ENCODE measurements around the gene PIK3CG. TPM values are rescaled to one million over a fixed set of nuclear protein-coding genes. Genes with fewer than 3 reads are reported as not detected.

Gene PIK3CG
- total and polyA plus RNA-seq, 2 donors (not counting 1 experiment from before 2014, with no cell fraction given), result 0.09 TPM; not detected in 1

GRCh38 chr7:106836816-106837215 is 28.3 kb upstream of the PIK3CG start:
- Histone ChIP-seq H4K20me1 (ENCODE audit: control insufficient read depth, extremely low read depth, insufficient read depth, low read length) (no peaks in the 10 kb centered on the region), H3K9me3 (ENCODE audit: control insufficient read depth, insufficient read depth, low read depth, low read length) (no peaks in the 10 kb centered on the region), H3K4me3 (replicated peaks in 1 of 4; ENCODE audit: control extremely low read depth in 1 of 4, insufficient read depth in 1 of 4, low read depth in 3 of 4, low read length in 4 of 4) (no peak overlapping the region), H3K9ac (ENCODE audit: insufficient read depth, low read length) (no peak overlapping the region), H3K4me2 (ENCODE audit: extremely low read depth, insufficient read depth, low read length) (no peak overlapping the region), H3K27ac (ENCODE audit: insufficient read depth, low read length) (no peak overlapping the region), H3K79me2 (ENCODE audit: control insufficient read depth, insufficient read depth, low read length) (no peaks in the 10 kb centered on the region), H2AFZ (ENCODE audit: low read length) (no peak overlapping the region), H3K27me3 (ENCODE audit: control insufficient read depth, insufficient read depth, low read length) (no peaks in the 10 kb centered on the region), H3K36me3 (ENCODE audit: control insufficient read depth, insufficient read depth, low read length) (no peaks in the 10 kb centered on the region), H3K4me1 (ENCODE audit: control insufficient read depth, extremely low read depth, insufficient read depth, low read length) (peaks cover 2% of the 10 kb centered on the region)
- no peak for DNase-seq (ENCODE audit: low read depth in 2 of 2)
- TF ChIP-seq, protein P1, sequence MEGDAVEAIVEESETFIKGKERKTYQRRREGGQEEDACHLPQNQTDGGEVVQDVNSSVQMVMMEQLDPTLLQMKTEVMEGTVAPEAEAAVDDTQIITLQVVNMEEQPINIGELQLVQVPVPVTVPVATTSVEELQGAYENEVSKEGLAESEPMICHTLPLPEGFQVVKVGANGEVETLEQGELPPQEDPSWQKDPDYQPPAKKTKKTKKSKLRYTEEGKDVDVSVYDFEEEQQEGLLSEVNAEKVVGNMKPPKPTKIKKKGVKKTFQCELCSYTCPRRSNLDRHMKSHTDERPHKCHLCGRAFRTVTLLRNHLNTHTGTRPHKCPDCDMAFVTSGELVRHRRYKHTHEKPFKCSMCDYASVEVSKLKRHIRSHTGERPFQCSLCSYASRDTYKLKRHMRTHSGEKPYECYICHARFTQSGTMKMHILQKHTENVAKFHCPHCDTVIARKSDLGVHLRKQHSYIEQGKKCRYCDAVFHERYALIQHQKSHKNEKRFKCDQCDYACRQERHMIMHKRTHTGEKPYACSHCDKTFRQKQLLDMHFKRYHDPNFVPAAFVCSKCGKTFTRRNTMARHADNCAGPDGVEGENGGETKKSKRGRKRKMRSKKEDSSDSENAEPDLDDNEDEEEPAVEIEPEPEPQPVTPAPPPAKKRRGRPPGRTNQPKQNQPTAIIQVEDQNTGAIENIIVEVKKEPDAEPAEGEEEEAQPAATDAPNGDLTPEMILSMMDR (conservative IDR thresholded peaks at IDR 0.05 in 1 of 2, IDR thresholded peaks at IDR 0.05 in 1 of 2; ENCODE audit: low read depth in 1 of 2, low read length in 2 of 2), result no peak
- TF ChIP-seq EZH2 (IDR thresholded peaks at IDR 0.05; ENCODE audit: low read length, missing control alignments), result no peak

GRCh38 chr7:106839511-106839910 is 25.6 kb upstream of the PIK3CG start:
- H3K9ac ChIP-seq (ENCODE audit: insufficient read depth, low read length), result no peak overlapping the region
- no peaks in the 10 kb centered on the region for H3K27me3 ChIP-seq (ENCODE audit: control insufficient read depth, insufficient read depth, low read length)
- no peak overlapping the region for H2AFZ ChIP-seq (ENCODE audit: low read length)
- TF ChIP-seq, protein P1 (conservative IDR thresholded peaks at IDR 0.05 in 1 of 2, IDR thresholded peaks at IDR 0.05 in 1 of 2; ENCODE audit: low read depth in 1 of 2, low read length in 2 of 2), result no peak
- no peak for TF ChIP-seq EZH2 (IDR thresholded peaks at IDR 0.05; ENCODE audit: low read length, missing control alignments)
- H3K4me3 ChIP-seq (replicated peaks in 1 of 4; ENCODE audit: control extremely low read depth in 1 of 4, insufficient read depth in 1 of 4, low read depth in 3 of 4, low read length in 4 of 4), result no peak overlapping the region
- H4K20me1 ChIP-seq (ENCODE audit: control insufficient read depth, extremely low read depth, insufficient read depth, low read length), result no peaks in the 10 kb centered on the region
- DNase-seq (ENCODE audit: low read depth in 2 of 2), result no peak
- H3K9me3 ChIP-seq (ENCODE audit: control insufficient read depth, insufficient read depth, low read depth, low read length), result no peaks in the 10 kb centered on the region
- no peaks in the 10 kb centered on the region for H3K79me2 ChIP-seq (ENCODE audit: control insufficient read depth, insufficient read depth, low read length)
- H3K27ac ChIP-seq (ENCODE audit: insufficient read depth, low read length), result peak overlapping the region; percentile 26
- no peaks in the 10 kb centered on the region for H3K36me3 ChIP-seq (ENCODE audit: control insufficient read depth, insufficient read depth, low read length)
- H3K4me1 ChIP-seq (ENCODE audit: control insufficient read depth, extremely low read depth, insufficient read depth, low read length), result peaks cover 2% of the 10 kb centered on the region
- H3K4me2 ChIP-seq (ENCODE audit: extremely low read depth, insufficient read depth, low read length), result no peak overlapping the region

- H3K9ac ChIP-seq (ENCODE audit: insufficient read depth, low read length), result no peak overlapping the region
- H2AFZ ChIP-seq (ENCODE audit: low read length), result peak overlapping the region; percentile 49
- no peaks in the 10 kb centered on the region for H3K9me3 ChIP-seq (ENCODE audit: control insufficient read depth, insufficient read depth, low read depth, low read length)
- H3K36me3 ChIP-seq (ENCODE audit: control insufficient read depth, insufficient read depth, low read length), result no peaks in the 10 kb centered on the region
- H3K27me3 ChIP-seq (ENCODE audit: control insufficient read depth, insufficient read depth, low read length), result no peaks in the 10 kb centered on the region
- peaks cover 2% of the 10 kb centered on the region for H3K4me1 ChIP-seq (ENCODE audit: control insufficient read depth, extremely low read depth, insufficient read depth, low read length)
- peak; percentile 60 to 87 for DNase-seq (ENCODE audit: low read depth in 2 of 2)
- H3K79me2 ChIP-seq (ENCODE audit: control insufficient read depth, insufficient read depth, low read length), result no peaks in the 10 kb centered on the region
- TF ChIP-seq EZH2 (IDR thresholded peaks at IDR 0.05; ENCODE audit: low read length, missing control alignments), result no peak
- TF ChIP-seq, protein P1 (conservative IDR thresholded peaks at IDR 0.05 in 1 of 2, IDR thresholded peaks at IDR 0.05 in 1 of 2; ENCODE audit: low read depth in 1 of 2, low read length in 2 of 2), result no peak
- no peaks in the 10 kb centered on the region for H4K20me1 ChIP-seq (ENCODE audit: control insufficient read depth, extremely low read depth, insufficient read depth, low read length)
- peak overlapping the region; percentile 70 for H3K4me2 ChIP-seq (ENCODE audit: extremely low read depth, insufficient read depth, low read length)
- peak overlapping the region; percentile 26 for H3K27ac ChIP-seq (ENCODE audit: insufficient read depth, low read length)
- H3K4me3 ChIP-seq (replicated peaks in 1 of 4; ENCODE audit: control extremely low read depth in 1 of 4, insufficient read depth in 1 of 4, low read depth in 3 of 4, low read length in 4 of 4), result no peak overlapping the region
Measured at GRCh38 chr7:106840342-106840741, 24.7 kb upstream of the PIK3CG start.

Measured in fibroblast of lung (primary cell).